ENCODE data around the gene FHIT.

FHIT gene

GRCh38 chr3:60980342-60980692 lies 270.9 kb downstream of the FHIT start:
- no peaks in the 10 kb centered on the region for H3K79me2 ChIP-seq (ENCODE audit: control insufficient read depth, low read length)
- no peaks in the 10 kb centered on the region for H3K36me3 ChIP-seq (ENCODE audit: control insufficient read depth, low read length)
- no peaks in the 10 kb centered on the region for H3K9me3 ChIP-seq (ENCODE audit: control insufficient read depth, insufficient read depth, low read length)
- H3K4me2 ChIP-seq (ENCODE audit: low read length) = no peak overlapping the region
- H3K9me2 ChIP-seq (replicated peaks; ENCODE audit: control insufficient read depth, low read length) = no peaks in the 10 kb centered on the region
- H3K4me1 ChIP-seq (ENCODE audit: control insufficient read depth, low read length) = no peaks in the 10 kb centered on the region
- no peak overlapping the region for H3K4me3 ChIP-seq (ENCODE audit: low read length)
- TF ChIP-seq, protein P1, sequence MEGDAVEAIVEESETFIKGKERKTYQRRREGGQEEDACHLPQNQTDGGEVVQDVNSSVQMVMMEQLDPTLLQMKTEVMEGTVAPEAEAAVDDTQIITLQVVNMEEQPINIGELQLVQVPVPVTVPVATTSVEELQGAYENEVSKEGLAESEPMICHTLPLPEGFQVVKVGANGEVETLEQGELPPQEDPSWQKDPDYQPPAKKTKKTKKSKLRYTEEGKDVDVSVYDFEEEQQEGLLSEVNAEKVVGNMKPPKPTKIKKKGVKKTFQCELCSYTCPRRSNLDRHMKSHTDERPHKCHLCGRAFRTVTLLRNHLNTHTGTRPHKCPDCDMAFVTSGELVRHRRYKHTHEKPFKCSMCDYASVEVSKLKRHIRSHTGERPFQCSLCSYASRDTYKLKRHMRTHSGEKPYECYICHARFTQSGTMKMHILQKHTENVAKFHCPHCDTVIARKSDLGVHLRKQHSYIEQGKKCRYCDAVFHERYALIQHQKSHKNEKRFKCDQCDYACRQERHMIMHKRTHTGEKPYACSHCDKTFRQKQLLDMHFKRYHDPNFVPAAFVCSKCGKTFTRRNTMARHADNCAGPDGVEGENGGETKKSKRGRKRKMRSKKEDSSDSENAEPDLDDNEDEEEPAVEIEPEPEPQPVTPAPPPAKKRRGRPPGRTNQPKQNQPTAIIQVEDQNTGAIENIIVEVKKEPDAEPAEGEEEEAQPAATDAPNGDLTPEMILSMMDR (IDR thresholded peaks at IDR 0.05; ENCODE audit: low read depth, low read length, poor library complexity, severe bottlenecking) = no peak
- no peak for TF ChIP-seq EZH2phosphoT487 (IDR thresholded peaks at IDR 0.05; ENCODE audit: borderline replicate concordance, low read length)
- no peak overlapping the region for H3K27ac ChIP-seq (ENCODE audit: low read depth, low read length)
- H4K20me1 ChIP-seq (ENCODE audit: control insufficient read depth, insufficient read depth, low read depth, low read length) = no peaks in the 10 kb centered on the region
- no peaks in the 10 kb centered on the region for H3F3A ChIP-seq (ENCODE audit: control insufficient read depth, insufficient read depth)
- no peaks in the 10 kb centered on the region for H3K27me3 ChIP-seq (ENCODE audit: control insufficient read depth, low read length)

DNA sequence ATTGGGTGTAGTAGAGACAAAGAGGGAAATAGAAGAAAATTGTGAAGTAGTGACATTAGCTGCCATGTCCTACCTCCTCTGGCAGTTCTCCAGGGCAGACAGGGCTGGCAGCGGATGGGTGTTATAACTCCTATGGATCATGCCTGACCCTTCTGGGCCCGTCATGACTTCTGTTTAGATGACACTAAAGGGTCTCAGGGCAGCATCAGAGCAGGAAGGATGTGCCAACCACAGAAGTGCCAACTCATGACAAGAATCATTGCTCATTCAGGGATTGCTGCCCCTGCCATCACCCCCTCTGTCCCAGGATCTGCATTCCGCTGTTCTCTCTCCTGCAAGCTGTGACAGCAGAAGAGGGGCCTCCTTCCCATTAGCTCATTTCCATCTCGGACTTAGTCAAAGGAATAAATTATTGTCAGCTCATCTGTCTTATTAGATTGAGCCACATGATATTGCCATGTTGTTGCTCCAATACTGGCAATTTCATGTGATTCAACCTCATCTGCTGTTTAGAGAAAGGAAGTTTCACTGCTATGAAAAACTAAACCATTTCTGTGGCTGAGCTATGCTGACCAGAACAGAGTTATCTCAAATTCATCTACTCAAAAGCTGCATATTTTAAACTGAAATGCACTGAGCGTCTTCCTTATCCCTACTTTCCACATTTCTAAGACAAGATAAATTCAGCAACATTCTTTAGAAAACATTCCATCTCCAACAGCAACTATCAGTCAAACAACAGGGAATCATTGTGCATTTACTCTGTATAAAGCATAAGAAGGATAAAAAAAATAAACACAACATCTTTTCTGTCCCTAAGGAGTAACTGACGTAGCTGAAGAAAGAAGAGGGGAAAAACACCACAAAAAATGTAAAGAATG lies 271.6 kb downstream of the FHIT start:
- H3K36me3 ChIP-seq (ENCODE audit: control insufficient read depth, low read length) = no peaks in the 10 kb centered on the region
- H3K27ac ChIP-seq (ENCODE audit: low read depth, low read length) = no peak overlapping the region
- no peaks in the 10 kb centered on the region for H4K20me1 ChIP-seq (ENCODE audit: control insufficient read depth, insufficient read depth, low read depth, low read length)
- no peaks in the 10 kb centered on the region for H3K9me3 ChIP-seq (ENCODE audit: control insufficient read depth, insufficient read depth, low read length)
- no peaks in the 10 kb centered on the region for H3K9me2 ChIP-seq (replicated peaks; ENCODE audit: control insufficient read depth, low read length)
- TF ChIP-seq, protein P1 (IDR thresholded peaks at IDR 0.05; ENCODE audit: low read depth, low read length, poor library complexity, severe bottlenecking) = no peak
- TF ChIP-seq EZH2phosphoT487 (IDR thresholded peaks at IDR 0.05; ENCODE audit: borderline replicate concordance, low read length) = no peak
- H3K27me3 ChIP-seq (ENCODE audit: control insufficient read depth, low read length) = no peaks in the 10 kb centered on the region
- no peaks in the 10 kb centered on the region for H3F3A ChIP-seq (ENCODE audit: control insufficient read depth, insufficient read depth)
- no peak overlapping the region for H3K4me3 ChIP-seq (ENCODE audit: low read length)
- no peaks in the 10 kb centered on the region for H3K79me2 ChIP-seq (ENCODE audit: control insufficient read depth, low read length)
- H3K4me1 ChIP-seq (ENCODE audit: control insufficient read depth, low read length) = no peaks in the 10 kb centered on the region
- H3K4me2 ChIP-seq (ENCODE audit: low read length) = no peak overlapping the region

GRCh38 chr3:60973321-60973720 lies 277.9 kb downstream of the FHIT start:
- Histone ChIP-seq H3K4me1 (ENCODE audit: control insufficient read depth, low read length) (no peaks in the 10 kb centered on the region), H3K27ac (ENCODE audit: low read depth, low read length) (no peak overlapping the region), H3K79me2 (ENCODE audit: control insufficient read depth, low read length) (no peaks in the 10 kb centered on the region), H3K9me2 (replicated peaks; ENCODE audit: control insufficient read depth, low read length) (no peaks in the 10 kb centered on the region), H3K9me3 (ENCODE audit: control insufficient read depth, insufficient read depth, low read length) (peaks cover 3% of the 10 kb centered on the region; the same call in 1 of the 2 replicates), H3K36me3 (ENCODE audit: control insufficient read depth, low read length) (no peaks in the 10 kb centered on the region), H3K4me2 (ENCODE audit: low read length) (no peak overlapping the region), H3K27me3 (ENCODE audit: control insufficient read depth, low read length) (no peaks in the 10 kb centered on the region), H4K20me1 (ENCODE audit: control insufficient read depth, insufficient read depth, low read depth, low read length) (no peaks in the 10 kb centered on the region), H3F3A (ENCODE audit: control insufficient read depth, insufficient read depth) (no peaks in the 10 kb centered on the region), H3K4me3 (ENCODE audit: low read length) (no peak overlapping the region)
- TF ChIP-seq, protein P1 (IDR thresholded peaks at IDR 0.05; ENCODE audit: low read depth, low read length, poor library complexity, severe bottlenecking) = no peak
- TF ChIP-seq EZH2phosphoT487 (IDR thresholded peaks at IDR 0.05; ENCODE audit: borderline replicate concordance, low read length) = no peak
